OCI-LY7 (cell line): ENCODE data around the gene UNC13A. TPM values are rescaled to one million over a fixed set of nuclear protein-coding genes. Genes with fewer than 3 reads are reported as not detected.
A peak's percentile ranks its signal among the peaks of the same experiment; 100 is the strongest.

Experiments used
- BruUV-seq: library from RNA; stranded (reverse); fragments of 400-500 nt; replicated peaks from 2 replicates; lab custom pipeline; 2021; lab: Mats Ljungman, UMichigan
- CTCF ChIA-PET: fragments of 300-600 bp; sonication (Branson Sonifier 250); formaldehyde crosslinking; loops from one replicate; lab custom pipeline; 2022; ENCODE audit warnings: antibody characterized with exemption; ENCODE audit not compliant: unreplicated experiment; lab: Charles Lee
- POLR2A ChIA-PET: fragments of 300-600 bp; sonication (Branson Sonifier 250); formaldehyde crosslinking; loops from one replicate; lab custom pipeline; 2022; ENCODE audit warnings: antibody characterized with exemption; lab: Charles Lee
- DNase-seq: peaks from one replicate; pipeline ENCODE4 v3.0.0-alpha.2; 2015; ENCODE audit warnings: low spot score
- H2AFZ ChIP-seq: fragments of 200-600 bp; sonication (generic), shearing (Covaris generic); 2 replicates; pipeline ENCODE4 v1.6.1; 2014; ENCODE audit warnings: mild to moderate bottlenecking, antibody characterized with exemption, low read length, moderate library complexity
- H3K27ac ChIP-seq: fragments of 200-600 bp; sonication (generic); 2 replicates; pipeline ENCODE4 v1.5.1; 2014; ENCODE audit warnings: mixed run types, low read depth, mild to moderate bottlenecking, moderate library complexity, low read length, inconsistent platforms; ENCODE audit not compliant: poor library complexity, severe bottlenecking
- H3K36me3 ChIP-seq: fragments of 200-600 bp; sonication (generic); 2 replicates; pipeline ENCODE4 v1.6.1; 2014; ENCODE audit warnings: mild to moderate bottlenecking, antibody characterized with exemption, low read length, moderate library complexity, mixed read lengths; ENCODE audit not compliant: insufficient read depth
- H3K4me1 ChIP-seq: fragments of 200-600 bp; sonication (generic); 2 replicates; pipeline ENCODE4 v1.5.1; 2014; ENCODE audit warnings: mild to moderate bottlenecking, low read length; ENCODE audit not compliant: insufficient read depth, poor library complexity, severe bottlenecking
- H3K4me2 ChIP-seq: fragments of 200-600 bp; sonication (generic); 2 replicates; pipeline ENCODE4 v1.6.1; 2014; ENCODE audit warnings: mild to moderate bottlenecking, low read length
- H3K4me3 ChIP-seq: fragments of 200-600 bp; sonication (generic); 2 replicates; pipeline ENCODE4 v1.5.1; 2014; ENCODE audit warnings: mild to moderate bottlenecking, low read depth, low read length; ENCODE audit not compliant: poor library complexity, severe bottlenecking
- H3K79me2 ChIP-seq: fragments of 200-600 bp; sonication (generic); 2 replicates; pipeline ENCODE4 v1.6.1; 2016; ENCODE audit warnings: low read depth, mild to moderate bottlenecking, low read length, moderate library complexity, mixed read lengths; ENCODE audit not compliant: insufficient read depth
- H3K9me2 ChIP-seq: fragments of 200-600 bp; sonication (generic); 2 replicates; pipeline ENCODE4 v1.6.1; 2016; ENCODE audit warnings: mild to moderate bottlenecking, low read length, mixed read lengths; ENCODE audit not compliant: insufficient read depth
- H3K9me3 ChIP-seq: fragments of 200-600 bp; sonication (generic); 2 replicates; pipeline ENCODE4 v1.6.1; 2014; ENCODE audit warnings: mild to moderate bottlenecking, mixed run types, low read length, mixed read lengths
- H4K20me1 ChIP-seq: fragments of 200-600 bp; sonication (generic); 2 replicates; pipeline ENCODE4 v1.6.1; 2014; ENCODE audit warnings: mild to moderate bottlenecking, antibody characterized with exemption, low read length, moderate library complexity, mixed read lengths; ENCODE audit not compliant: insufficient read depth
- CTCF ChIP-seq: fragments of 200-600 bp; sonication (generic); conservative IDR thresholded peaks from 2 replicates; pipeline ENCODE4 v1.5.1; 2014; ENCODE audit warnings: mild to moderate bottlenecking, antibody characterized with exemption, low read length, moderate library complexity, mixed read lengths
- EZH2phosphoT487 ChIP-seq: fragments of 200-600 bp; sonication (generic); IDR thresholded peaks from 2 replicates; pipeline ENCODE4 v1.6.1; 2018; ENCODE audit warnings: low read depth, borderline replicate concordance, mild to moderate bottlenecking, mixed run types, antibody characterized with exemption, low read length, moderate library complexity, mixed read lengths
- intact Hi-C: fragments of 100-400 bp; cut with micrococcal nuclease; formaldehyde crosslinking; loops from one replicate; pipeline ENCODE4 v1.10.0; 2022; ENCODE audit not compliant: unreplicated experiment
- total RNA-seq, 2 experiments: library from RNA; depleted of rRNA in 1 of 2; stranded (reverse); fragments of >200 nt in 1 of 2; shearing (Covaris generic) in 1 of 2; gene quantifications; 2 replicates each; pipeline ENCODE4 v1.2.3, GENCODE V29; 2014 to 2022

The UNC13A gene
- total RNA-seq, 2 experiments from 2014 or later = 0.72 to 0.92 TPM

DNA sequence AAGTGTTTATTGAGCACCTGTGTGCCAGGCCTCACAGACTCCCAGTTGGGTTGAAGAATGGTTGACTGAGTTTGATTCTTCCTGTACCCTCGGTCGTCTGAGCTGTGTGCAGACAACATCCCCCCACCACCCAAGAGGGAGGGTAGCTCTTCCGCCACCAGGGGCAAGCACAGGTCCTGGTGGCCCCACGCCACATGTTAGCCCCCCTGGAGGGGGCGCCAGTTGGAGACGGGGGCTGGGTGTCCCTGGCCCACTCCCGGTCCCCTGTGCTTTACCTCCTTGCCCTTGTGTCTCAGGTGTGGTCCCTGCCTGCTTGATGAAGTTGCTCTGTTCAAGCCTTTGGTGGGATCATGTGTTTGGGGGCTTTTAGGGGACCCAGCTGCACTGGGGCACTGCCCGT is 105.5 kb downstream of the UNC13A start:
- no peak overlapping the region for H3K4me2 ChIP-seq
- no peaks in the 10 kb centered on the region for H4K20me1 ChIP-seq
- no peaks in the 10 kb centered on the region for H3K9me2 ChIP-seq
- TF ChIP-seq CTCF (0 out of 2 replicates have a peak, but pooled peaks have one; percentile 27), EZH2phosphoT487 (no peak)
- POLR2A ChIA-PET = interaction anchor here (0.7 kb wide), 1 partner anchor 29 kb away, joined by 4 read pairs; no protein-coding TSS in a partner anchor
- peaks cover 11% of the 10 kb centered on the region for H3K4me1 ChIP-seq
- no peaks in the 10 kb centered on the region for H3K79me2 ChIP-seq
- no TSS peak for BruUV-seq
- H3K36me3 ChIP-seq = peaks cover 46% of the 10 kb centered on the region
- H3K9me3 ChIP-seq = no peaks in the 10 kb centered on the region
- H3K4me3 ChIP-seq = no peak overlapping the region
- no peak overlapping the region for H2AFZ ChIP-seq
- no peak overlapping the region for H3K27ac ChIP-seq
- DNase-seq = no peak
- CTCF ChIA-PET = no interaction called here
- intact Hi-C loops = no loop called here

DNA sequence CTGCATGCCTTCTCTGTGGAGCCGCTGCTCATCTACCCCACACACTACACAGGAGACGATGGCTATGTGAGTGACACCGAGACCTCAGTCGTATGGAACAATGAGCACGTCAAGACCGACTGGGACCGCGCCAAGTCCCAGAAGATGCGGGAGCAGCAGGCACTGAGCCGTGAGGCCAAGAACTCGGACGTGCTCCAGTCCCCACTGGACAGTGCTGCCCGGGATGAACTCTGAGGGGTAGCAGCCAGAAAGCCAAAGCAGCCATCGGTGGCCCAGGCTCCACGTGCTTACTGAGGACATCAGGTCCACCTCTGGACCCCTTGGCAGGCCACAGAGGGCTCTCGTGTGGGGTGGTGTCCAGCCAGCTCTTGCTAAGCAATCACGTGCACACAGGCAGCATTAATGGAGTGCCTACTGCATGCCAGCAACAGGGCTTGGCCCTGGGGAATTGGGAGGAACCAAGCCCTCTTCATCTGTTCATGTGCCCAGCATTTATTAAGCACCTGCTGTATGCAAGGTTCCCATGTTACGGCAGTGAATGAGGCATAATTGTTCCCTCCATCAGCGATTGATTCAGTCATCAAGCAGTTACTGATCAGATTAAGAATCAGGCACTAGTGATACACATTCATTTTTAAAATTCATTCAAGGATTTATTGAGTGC is 106.8 kb downstream of the UNC13A start:
- no peak for TF ChIP-seq EZH2phosphoT487
- H3K36me3 ChIP-seq = peaks cover 57% of the 10 kb centered on the region
- BruUV-seq = no TSS peak

DNA sequence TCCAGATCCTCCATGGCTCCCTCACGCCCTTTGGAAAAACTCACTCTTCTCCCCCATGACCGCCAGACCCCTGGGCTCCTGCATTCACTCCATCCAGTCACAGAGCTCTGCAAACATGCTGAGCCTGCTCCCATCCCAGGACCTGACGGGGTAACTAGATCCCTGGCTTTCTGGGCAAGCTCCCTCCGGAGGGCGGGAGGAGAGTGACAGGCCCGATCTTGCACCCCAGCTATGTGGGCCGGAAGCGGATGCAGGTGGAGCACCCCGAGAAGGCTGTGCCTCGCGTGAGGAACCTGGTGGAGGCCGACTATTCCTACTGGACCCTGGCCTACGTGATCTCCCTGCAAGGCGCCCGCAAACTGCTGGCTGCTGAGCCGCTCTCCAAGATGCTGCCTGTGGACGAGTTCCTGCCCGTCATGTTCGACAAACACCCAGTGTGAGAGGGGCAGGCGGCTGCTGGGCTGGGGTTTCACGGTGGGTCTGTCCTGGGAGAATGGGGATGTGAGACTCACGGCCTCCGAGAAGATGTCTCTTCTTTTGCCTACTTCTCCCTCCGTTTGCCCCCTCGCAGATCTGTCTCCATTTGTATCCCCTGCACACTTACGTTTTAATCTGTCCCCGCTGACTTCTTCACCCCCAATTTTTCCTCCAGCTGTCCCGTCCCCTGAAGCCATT is 107.5 kb downstream of the UNC13A start:
- Histone ChIP-seq H3K4me2 (no peak overlapping the region), H3K27ac (no peak overlapping the region), H3K9me2 (no peaks in the 10 kb centered on the region), H3K4me1 (peaks cover 11% of the 10 kb centered on the region), H4K20me1 (no peaks in the 10 kb centered on the region), H3K4me3 (no peak overlapping the region), H3K9me3 (no peaks in the 10 kb centered on the region), H3K36me3 (peaks cover 64% of the 10 kb centered on the region), H3K79me2 (no peaks in the 10 kb centered on the region), H2AFZ (no peak overlapping the region)
- DNase-seq = no peak
- no peak for TF ChIP-seq EZH2phosphoT487
- TF ChIP-seq CTCF = no peak
- intact Hi-C loops = no loop called here
- no TSS peak for BruUV-seq
- POLR2A ChIA-PET = interaction anchor here (1.1 kb wide), 1 partner anchor 69 kb away, joined by 3 read pairs; the partner anchor contains the start of gene PGLS
- CTCF ChIA-PET = interaction anchor here (0.5 kb wide), 1 partner anchor 189 kb away, joined by 4 read pairs; no protein-coding TSS in a partner anchor

More for the DNA sequence above, 106.8 kb downstream of the UNC13A start:
- H3K79me2 ChIP-seq = no peaks in the 10 kb centered on the region
- DNase-seq = no peak
- intact Hi-C loops = no loop called here
- H3K4me2 ChIP-seq = no peak overlapping the region
- H3K4me1 ChIP-seq = peaks cover 11% of the 10 kb centered on the region
- no peak overlapping the region for H3K27ac ChIP-seq
- POLR2A ChIA-PET = no interaction called here
- no peaks in the 10 kb centered on the region for H4K20me1 ChIP-seq
- H3K4me3 ChIP-seq = no peak overlapping the region
- H3K9me2 ChIP-seq = no peaks in the 10 kb centered on the region
- H2AFZ ChIP-seq = no peak overlapping the region
- no peaks in the 10 kb centered on the region for H3K9me3 ChIP-seq
- CTCF ChIA-PET = interaction anchor here (0.5 kb wide), 1 partner anchor 190 kb away, joined by 4 read pairs; no protein-coding TSS in a partner anchor
